ENCODE results near the gene DOCK10.

The DOCK10 gene

DNA sequence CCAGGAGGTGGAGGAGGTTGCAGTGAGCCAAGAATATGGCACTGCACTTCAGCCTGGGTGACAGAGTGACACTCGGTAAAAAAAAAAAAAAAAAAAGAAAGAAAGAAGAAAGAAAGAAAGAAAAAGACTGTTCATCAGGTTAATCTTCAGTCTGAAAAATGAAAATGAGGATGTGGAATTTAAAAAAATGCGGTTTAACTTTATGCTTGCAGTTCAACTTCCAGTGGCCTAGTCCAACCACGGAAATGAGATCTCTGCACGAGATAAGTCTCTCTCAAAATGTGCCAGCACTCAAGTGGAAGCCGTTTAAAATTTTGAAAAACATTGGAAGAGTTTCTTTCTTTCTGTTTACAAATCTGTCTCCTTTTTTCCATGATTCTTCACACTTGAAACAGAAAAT, 112.1 kb downstream of the DOCK10 start:
- no peak overlapping the region for H3K9ac ChIP-seq (ENCODE audit: low read depth, low read length, poor library complexity)
- H3K36me3 ChIP-seq (replicated peaks in 1 of 2; ENCODE audit: control insufficient read depth in 2 of 2, insufficient read depth in 2 of 2, low read length in 2 of 2), result no peaks in the 10 kb centered on the region
- H2BK120ac ChIP-seq (ENCODE audit: low read depth, low read length), result no peak overlapping the region
- no peak overlapping the region for H3K14ac ChIP-seq (ENCODE audit: low read length)
- H3K23ac ChIP-seq (ENCODE audit: low read depth, low read length, poor library complexity), result no peak overlapping the region
- H3K4me3 ChIP-seq (ENCODE audit: low read length in 2 of 2), result no peak overlapping the region
- H2BK12ac ChIP-seq (ENCODE audit: low read length), result no peak overlapping the region
- H2AK5ac ChIP-seq (ENCODE audit: low read depth, low read length), result no peak overlapping the region
- peaks cover 0 to 5% of the 10 kb centered on the region in 2 donors for H3K4me1 ChIP-seq (ENCODE audit: control insufficient read depth in 2 of 2, insufficient read depth in 1 of 2, low read depth in 1 of 2, low read length in 2 of 2)
- no peak overlapping the region for H3K4ac ChIP-seq (ENCODE audit: low read length)
- H2BK5ac ChIP-seq (ENCODE audit: low read length), result no peak overlapping the region
- no peaks in the 10 kb centered on the region for H3K27me3 ChIP-seq (ENCODE audit: control insufficient read depth in 3 of 3, insufficient read depth in 3 of 3, low read depth in 1 of 3, low read length in 3 of 3)
- DNase-seq (ENCODE audit: low spot score), result no peak
- H3K4me2 ChIP-seq (ENCODE audit: insufficient read depth, low read length, poor library complexity, severe bottlenecking), result no peak overlapping the region
- H3K79me1 ChIP-seq (ENCODE audit: low read depth, low read length), result no peaks in the 10 kb centered on the region
- no CpG with 5 or more reads among the region's 5 CpGs for WGBS, 2 donors (ENCODE audit: extremely low coverage in 2 of 2, insufficient read length in 2 of 2, insufficient replicate concordance in 1 of 2)
- no peak overlapping the region for H2BK15ac ChIP-seq (ENCODE audit: low read length)
- no peak overlapping the region for H3K27ac ChIP-seq (replicated peaks; ENCODE audit: low read length)
- no peak overlapping the region for H4K91ac ChIP-seq (ENCODE audit: low read depth, low read length, poor library complexity)
- H4K8ac ChIP-seq (ENCODE audit: low read depth, low read length), result no peak overlapping the region
- H3K9me3 ChIP-seq (replicated peaks in 1 of 2; ENCODE audit: control insufficient read depth in 2 of 2, insufficient read depth in 1 of 2, low read depth in 1 of 2, low read length in 2 of 2), result no peaks in the 10 kb centered on the region
- no peak overlapping the region for H2AFZ ChIP-seq (ENCODE audit: low read length)
- no peak overlapping the region for H3K18ac ChIP-seq (ENCODE audit: low read length)

DNA sequence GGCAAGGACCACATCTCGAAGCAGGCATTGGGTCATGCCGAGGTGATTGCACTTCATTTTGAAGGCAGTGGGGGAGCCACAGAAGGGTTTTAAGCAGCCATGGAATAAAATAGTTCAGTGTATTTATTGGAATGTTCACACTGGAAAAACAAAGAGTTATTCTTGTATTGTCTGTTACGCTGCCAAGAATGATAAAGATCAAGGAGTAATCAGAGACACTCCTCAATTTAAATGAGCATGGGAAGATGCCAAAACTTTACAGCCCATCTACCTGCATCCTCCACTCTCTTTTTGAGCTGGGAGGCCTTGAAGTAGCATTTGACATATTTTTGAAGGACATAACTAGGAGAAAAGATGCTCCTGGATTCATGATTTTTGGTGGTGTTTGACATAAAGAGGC, 112.8 kb downstream of the DOCK10 start:
- no peak overlapping the region for H3K18ac ChIP-seq (ENCODE audit: low read length)
- H2AFZ ChIP-seq (ENCODE audit: low read length), result no peak overlapping the region
- no peak overlapping the region for H2BK12ac ChIP-seq (ENCODE audit: low read length)
- no peak overlapping the region for H2BK5ac ChIP-seq (ENCODE audit: low read length)
- DNase-seq (ENCODE audit: low spot score), result no peak
- H3K4ac ChIP-seq (ENCODE audit: low read length), result no peak overlapping the region
- WGBS, 2 donors (ENCODE audit: extremely low coverage in 2 of 2, insufficient read length in 2 of 2, insufficient replicate concordance in 1 of 2), result no CpG with 5 or more reads among the region's 3 CpGs
- H2BK15ac ChIP-seq (ENCODE audit: low read length), result no peak overlapping the region
- peaks cover 0 to 2% of the 10 kb centered on the region in 2 donors for H3K4me1 ChIP-seq (ENCODE audit: control insufficient read depth in 2 of 2, insufficient read depth in 1 of 2, low read depth in 1 of 2, low read length in 2 of 2)
- H3K9ac ChIP-seq (ENCODE audit: low read depth, low read length, poor library complexity), result no peak overlapping the region
- H3K4me3 ChIP-seq (ENCODE audit: low read length in 2 of 2), result no peak overlapping the region
- no peaks in the 10 kb centered on the region for H3K9me3 ChIP-seq (replicated peaks in 1 of 2; ENCODE audit: control insufficient read depth in 2 of 2, insufficient read depth in 1 of 2, low read depth in 1 of 2, low read length in 2 of 2)
- H3K27ac ChIP-seq (replicated peaks; ENCODE audit: low read length), result no peak overlapping the region
- no peaks in the 10 kb centered on the region for H3K79me1 ChIP-seq (ENCODE audit: low read depth, low read length)
- H3K27me3 ChIP-seq (ENCODE audit: control insufficient read depth in 3 of 3, insufficient read depth in 3 of 3, low read depth in 1 of 3, low read length in 3 of 3), result no peaks in the 10 kb centered on the region
- H3K36me3 ChIP-seq (replicated peaks in 1 of 2; ENCODE audit: control insufficient read depth in 2 of 2, insufficient read depth in 2 of 2, low read length in 2 of 2), result no peaks in the 10 kb centered on the region
- no peak overlapping the region for H3K23ac ChIP-seq (ENCODE audit: low read depth, low read length, poor library complexity)
- H3K4me2 ChIP-seq (ENCODE audit: insufficient read depth, low read length, poor library complexity, severe bottlenecking), result no peak overlapping the region
- H2BK120ac ChIP-seq (ENCODE audit: low read depth, low read length), result no peak overlapping the region
- H2AK5ac ChIP-seq (ENCODE audit: low read depth, low read length), result no peak overlapping the region
- no peak overlapping the region for H3K14ac ChIP-seq (ENCODE audit: low read length)
- no peak overlapping the region for H4K8ac ChIP-seq (ENCODE audit: low read depth, low read length)
- H4K91ac ChIP-seq (ENCODE audit: low read depth, low read length, poor library complexity), result no peak overlapping the region

DNA sequence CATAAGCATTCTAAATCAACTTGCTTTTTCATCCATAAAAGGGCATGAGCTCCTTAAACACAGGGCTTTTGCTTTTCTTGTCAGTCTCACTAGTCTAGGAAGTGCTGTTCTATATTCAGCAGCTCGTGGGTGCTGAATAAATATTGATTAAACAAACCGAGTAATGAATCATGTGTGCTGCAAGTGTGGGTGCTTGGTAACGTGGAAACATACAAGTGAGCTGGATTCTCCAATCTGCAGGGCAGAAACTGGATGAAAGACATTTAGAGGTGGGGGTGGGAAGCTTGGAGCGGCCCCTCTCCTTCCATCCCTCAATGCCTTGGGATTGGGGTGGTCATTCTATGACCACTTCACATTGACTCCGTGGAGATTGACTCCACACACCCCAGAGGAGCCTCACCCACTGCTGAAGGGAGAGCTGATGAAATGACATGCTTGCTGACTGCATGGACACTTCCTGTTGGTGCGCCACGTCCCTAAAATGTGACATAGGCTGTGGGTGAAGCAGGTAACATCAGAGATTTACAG, 114.6 kb downstream of the DOCK10 start:
- WGBS, 2 donors (ENCODE audit: extremely low coverage in 2 of 2, insufficient read length in 2 of 2, insufficient replicate concordance in 1 of 2), result no CpG with 5 or more reads among the region's 7 CpGs
- no peak overlapping the region for H2BK12ac ChIP-seq (ENCODE audit: low read length)

DNA sequence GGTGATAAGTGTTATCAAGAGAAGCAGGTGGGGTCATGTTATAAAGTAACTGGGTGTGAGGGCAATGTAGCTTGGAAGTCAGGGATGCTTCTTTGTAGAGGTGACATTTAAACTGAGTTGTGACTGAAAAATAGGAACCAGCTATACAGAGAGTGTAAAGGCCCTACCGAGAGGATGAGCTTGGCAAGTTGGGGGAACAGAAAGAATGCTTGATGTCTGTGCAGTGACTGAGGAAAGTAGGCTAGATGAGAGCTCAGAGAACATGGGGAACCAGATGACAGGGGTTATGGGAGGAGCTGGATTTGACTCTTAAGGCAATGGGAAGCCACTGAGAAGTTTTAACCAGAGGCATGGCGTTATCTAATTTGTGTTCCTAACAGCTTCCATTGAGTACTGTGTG, 115.3 kb downstream of the DOCK10 start:
- no peaks in the 10 kb centered on the region for H3K79me1 ChIP-seq (ENCODE audit: low read depth, low read length)
- H3K14ac ChIP-seq (ENCODE audit: low read length), result no peak overlapping the region
- no peak overlapping the region for H3K4me2 ChIP-seq (ENCODE audit: insufficient read depth, low read length, poor library complexity, severe bottlenecking)
- H3K4me1 ChIP-seq (ENCODE audit: control insufficient read depth in 2 of 2, insufficient read depth in 1 of 2, low read depth in 1 of 2, low read length in 2 of 2), result peaks cover 0 to 2% of the 10 kb centered on the region in 2 donors
- no peak overlapping the region for H2BK120ac ChIP-seq (ENCODE audit: low read depth, low read length)
- no peak for DNase-seq (ENCODE audit: low spot score)
- no peak overlapping the region for H3K4me3 ChIP-seq (ENCODE audit: low read length in 2 of 2)
- H3K36me3 ChIP-seq (replicated peaks in 1 of 2; ENCODE audit: control insufficient read depth in 2 of 2, insufficient read depth in 2 of 2, low read length in 2 of 2), result no peaks in the 10 kb centered on the region
- no peak overlapping the region for H2AK5ac ChIP-seq (ENCODE audit: low read depth, low read length)
- no peak overlapping the region for H3K9ac ChIP-seq (ENCODE audit: low read depth, low read length, poor library complexity)
- no peaks in the 10 kb centered on the region for H3K27me3 ChIP-seq (ENCODE audit: control insufficient read depth in 3 of 3, insufficient read depth in 3 of 3, low read depth in 1 of 3, low read length in 3 of 3)
- H2BK15ac ChIP-seq (ENCODE audit: low read length), result no peak overlapping the region
- H3K23ac ChIP-seq (ENCODE audit: low read depth, low read length, poor library complexity), result no peak overlapping the region
- H2BK5ac ChIP-seq (ENCODE audit: low read length), result no peak overlapping the region
- H2BK12ac ChIP-seq (ENCODE audit: low read length), result no peak overlapping the region
- WGBS, 2 donors (ENCODE audit: extremely low coverage in 2 of 2, insufficient read length in 2 of 2, insufficient replicate concordance in 1 of 2), result no CpG with 5 or more reads among the region's 2 CpGs
- H3K27ac ChIP-seq (replicated peaks; ENCODE audit: low read length), result no peak overlapping the region
- no peak overlapping the region for H3K4ac ChIP-seq (ENCODE audit: low read length)
- no peaks in the 10 kb centered on the region for H3K9me3 ChIP-seq (replicated peaks in 1 of 2; ENCODE audit: control insufficient read depth in 2 of 2, insufficient read depth in 1 of 2, low read depth in 1 of 2, low read length in 2 of 2)
- no peak overlapping the region for H3K18ac ChIP-seq (ENCODE audit: low read length)
- no peak overlapping the region for H4K91ac ChIP-seq (ENCODE audit: low read depth, low read length, poor library complexity)
- no peak overlapping the region for H2AFZ ChIP-seq (ENCODE audit: low read length)
- no peak overlapping the region for H4K8ac ChIP-seq (ENCODE audit: low read depth, low read length)

More for the DNA sequence above, 114.6 kb downstream of the DOCK10 start:
- Histone ChIP-seq H3K14ac (ENCODE audit: low read length) (no peak overlapping the region), H3K79me1 (ENCODE audit: low read depth, low read length) (no peaks in the 10 kb centered on the region), H3K18ac (ENCODE audit: low read length) (no peak overlapping the region), H3K27me3 (ENCODE audit: control insufficient read depth in 3 of 3, insufficient read depth in 3 of 3, low read depth in 1 of 3, low read length in 3 of 3) (no peaks in the 10 kb centered on the region), H4K91ac (ENCODE audit: low read depth, low read length, poor library complexity) (no peak overlapping the region), H3K27ac (replicated peaks; ENCODE audit: low read length) (no peak overlapping the region), H3K4me3 (ENCODE audit: low read length in 2 of 2) (no peak overlapping the region), H3K4ac (ENCODE audit: low read length) (no peak overlapping the region), H2AFZ (ENCODE audit: low read length) (no peak overlapping the region), H2BK5ac (ENCODE audit: low read length) (no peak overlapping the region), H3K4me1 (ENCODE audit: control insufficient read depth in 2 of 2, insufficient read depth in 1 of 2, low read depth in 1 of 2, low read length in 2 of 2) (peaks cover 0 to 2% of the 10 kb centered on the region in 2 donors), H3K9me3 (replicated peaks in 1 of 2; ENCODE audit: control insufficient read depth in 2 of 2, insufficient read depth in 1 of 2, low read depth in 1 of 2, low read length in 2 of 2) (no peaks in the 10 kb centered on the region), H2BK120ac (ENCODE audit: low read depth, low read length) (no peak overlapping the region), H3K23ac (ENCODE audit: low read depth, low read length, poor library complexity) (no peak overlapping the region), H2AK5ac (ENCODE audit: low read depth, low read length) (no peak overlapping the region), H3K9ac (ENCODE audit: low read depth, low read length, poor library complexity) (no peak overlapping the region), H3K36me3 (replicated peaks in 1 of 2; ENCODE audit: control insufficient read depth in 2 of 2, insufficient read depth in 2 of 2, low read length in 2 of 2) (no peaks in the 10 kb centered on the region), H2BK15ac (ENCODE audit: low read length) (no peak overlapping the region), H3K4me2 (ENCODE audit: insufficient read depth, low read length, poor library complexity, severe bottlenecking) (no peak overlapping the region), H4K8ac (ENCODE audit: low read depth, low read length) (no peak overlapping the region)
- DNase-seq (ENCODE audit: low spot score), result no peak

All from neuronal stem cell (in vitro differentiated cells).